ENCODE data around the gene BBS9.

DNA sequence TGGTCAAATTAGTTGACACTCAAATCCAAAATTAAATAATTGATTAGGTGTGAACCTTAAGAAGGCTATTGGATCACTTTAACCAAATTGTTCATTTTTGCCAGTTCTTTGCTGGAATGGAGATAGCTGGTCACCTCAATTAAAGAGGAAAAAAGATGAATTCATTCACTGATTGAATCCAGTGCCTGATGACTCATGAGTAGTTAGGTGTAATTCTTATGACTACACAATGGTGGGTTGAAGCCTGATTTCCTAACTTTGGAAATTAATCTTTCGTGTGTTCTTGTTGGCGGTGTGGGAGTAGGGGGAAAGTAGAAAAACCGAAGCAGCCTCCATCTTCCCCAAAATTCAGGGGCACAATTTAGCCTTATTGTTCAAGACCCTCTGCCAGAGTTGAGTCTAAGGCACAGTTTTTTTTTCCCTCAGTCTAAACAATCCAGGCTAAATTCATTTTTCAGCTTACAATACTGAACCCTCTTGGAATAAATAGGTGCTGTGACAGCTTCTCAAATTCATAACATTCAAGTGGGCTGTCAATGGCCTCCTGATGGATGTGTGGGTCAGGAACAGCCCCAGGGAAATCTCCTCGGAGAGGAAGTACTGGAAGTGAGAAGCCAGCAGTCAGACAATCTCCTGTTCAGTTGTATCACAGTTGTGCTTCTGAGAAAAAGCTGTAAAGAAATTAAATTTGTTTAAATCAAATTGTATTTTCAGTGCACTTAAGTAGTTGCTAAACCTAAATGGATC lies 356.6 kb downstream of the BBS9 start:
- TF ChIP-seq, protein P1, sequence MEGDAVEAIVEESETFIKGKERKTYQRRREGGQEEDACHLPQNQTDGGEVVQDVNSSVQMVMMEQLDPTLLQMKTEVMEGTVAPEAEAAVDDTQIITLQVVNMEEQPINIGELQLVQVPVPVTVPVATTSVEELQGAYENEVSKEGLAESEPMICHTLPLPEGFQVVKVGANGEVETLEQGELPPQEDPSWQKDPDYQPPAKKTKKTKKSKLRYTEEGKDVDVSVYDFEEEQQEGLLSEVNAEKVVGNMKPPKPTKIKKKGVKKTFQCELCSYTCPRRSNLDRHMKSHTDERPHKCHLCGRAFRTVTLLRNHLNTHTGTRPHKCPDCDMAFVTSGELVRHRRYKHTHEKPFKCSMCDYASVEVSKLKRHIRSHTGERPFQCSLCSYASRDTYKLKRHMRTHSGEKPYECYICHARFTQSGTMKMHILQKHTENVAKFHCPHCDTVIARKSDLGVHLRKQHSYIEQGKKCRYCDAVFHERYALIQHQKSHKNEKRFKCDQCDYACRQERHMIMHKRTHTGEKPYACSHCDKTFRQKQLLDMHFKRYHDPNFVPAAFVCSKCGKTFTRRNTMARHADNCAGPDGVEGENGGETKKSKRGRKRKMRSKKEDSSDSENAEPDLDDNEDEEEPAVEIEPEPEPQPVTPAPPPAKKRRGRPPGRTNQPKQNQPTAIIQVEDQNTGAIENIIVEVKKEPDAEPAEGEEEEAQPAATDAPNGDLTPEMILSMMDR (IDR thresholded peaks at IDR 0.05; ENCODE audit: low read length) = no peak
- no peak for TF ChIP-seq EZH2 (optimal IDR thresholded peaks at IDR 0.05; ENCODE audit: low read depth, low read length)
